Measurements from ENCODE around the gene HSPG2.
"Not testable (repeated sequence)": the region's sequence is repeated elsewhere in the genome, so short reads cannot be mapped to it uniquely, and the experiment has no call there.

Gene HSPG2

DNA sequence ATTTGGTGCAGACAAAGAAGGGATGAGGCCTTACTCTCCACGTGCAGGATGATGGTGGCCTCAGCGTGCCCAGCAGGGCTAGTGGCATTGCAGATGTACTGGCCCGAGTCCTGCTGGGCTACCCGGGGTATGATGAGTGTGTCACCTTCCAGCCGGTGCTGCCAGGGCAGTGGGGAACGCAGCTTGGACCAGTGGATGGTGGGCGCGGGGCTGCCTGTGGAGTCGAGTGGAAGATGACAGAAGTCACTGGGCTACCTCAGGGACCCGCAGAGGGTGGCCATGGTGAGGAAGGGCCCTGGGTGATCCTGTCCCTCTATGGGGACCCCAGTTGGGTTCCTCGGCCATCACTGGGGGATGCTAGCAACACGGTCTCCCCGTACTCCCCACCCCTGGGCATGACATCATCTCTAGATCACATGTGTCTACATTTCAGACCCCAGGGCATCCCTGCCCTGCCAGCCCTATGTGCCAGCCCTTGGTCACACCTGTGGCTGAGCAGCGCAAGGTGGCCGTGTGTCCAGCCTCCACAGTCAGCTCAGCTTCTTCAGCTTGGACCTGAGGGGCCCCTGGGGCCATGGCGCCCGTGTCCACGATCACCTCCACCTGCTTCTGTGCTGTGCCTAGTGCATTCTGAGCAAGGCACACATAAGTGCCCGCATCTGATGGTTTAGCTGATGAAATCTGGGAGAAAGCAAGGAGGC lies 97.6 kb downstream of the HSPG2 start:
- no peak for DNase-seq

GRCh38 chr1:21838359-21839157 lies 98.6 kb downstream of the HSPG2 start:
- no peak for DNase-seq

DNA sequence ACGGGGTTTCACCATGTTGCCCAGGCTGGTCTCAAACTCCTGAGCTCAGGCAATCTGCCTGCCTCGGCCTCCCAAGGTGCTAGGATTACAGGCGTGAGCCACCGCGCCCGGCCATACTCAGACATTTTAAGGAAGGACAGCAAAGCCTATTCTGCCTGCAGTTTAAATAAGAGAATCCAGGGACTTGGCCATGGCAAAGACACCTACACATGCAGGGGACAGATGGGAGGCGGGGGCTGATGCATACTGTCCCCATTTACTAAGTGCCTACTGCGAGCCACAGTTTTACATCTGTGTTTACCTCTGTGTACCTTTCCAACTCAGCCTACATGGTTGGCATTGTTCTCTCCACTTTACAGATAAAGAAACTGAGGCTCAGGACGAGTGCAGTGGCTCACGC lies 99.6 kb downstream of the HSPG2 start:
- no peak for DNase-seq

GRCh38 chr1:21836729-21837128 lies 100.4 kb downstream of the HSPG2 start:
- no peak for DNase-seq

- no peak for DNase-seq
Observed at GRCh38 chr1:21836010-21836409, 101.1 kb downstream of the HSPG2 start.

- no peak for DNase-seq
Observed at GRCh38 chr1:21834666-21835065, 102.4 kb downstream of the HSPG2 start.

DNA sequence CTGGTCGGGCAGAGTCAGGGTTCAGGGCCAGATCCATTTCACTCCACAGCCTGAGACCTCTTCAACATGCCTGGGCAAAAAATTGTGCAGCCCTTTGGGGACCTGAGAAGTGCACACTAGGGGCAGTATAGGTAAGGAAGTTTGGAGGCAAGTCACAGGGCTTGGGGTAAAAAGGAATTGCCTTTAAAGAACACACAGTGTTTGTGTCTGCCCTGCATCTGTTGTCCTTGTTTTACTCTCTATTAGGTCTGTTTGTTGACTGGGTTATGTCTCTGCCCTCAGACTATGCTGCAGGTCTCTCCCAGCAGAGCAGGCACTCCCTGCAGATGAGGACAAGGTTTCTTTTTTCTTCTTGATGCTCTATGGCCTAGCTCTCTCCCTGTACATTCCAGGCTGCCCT lies 103.0 kb downstream of the HSPG2 start:
- DNase-seq, result no peak

DNA sequence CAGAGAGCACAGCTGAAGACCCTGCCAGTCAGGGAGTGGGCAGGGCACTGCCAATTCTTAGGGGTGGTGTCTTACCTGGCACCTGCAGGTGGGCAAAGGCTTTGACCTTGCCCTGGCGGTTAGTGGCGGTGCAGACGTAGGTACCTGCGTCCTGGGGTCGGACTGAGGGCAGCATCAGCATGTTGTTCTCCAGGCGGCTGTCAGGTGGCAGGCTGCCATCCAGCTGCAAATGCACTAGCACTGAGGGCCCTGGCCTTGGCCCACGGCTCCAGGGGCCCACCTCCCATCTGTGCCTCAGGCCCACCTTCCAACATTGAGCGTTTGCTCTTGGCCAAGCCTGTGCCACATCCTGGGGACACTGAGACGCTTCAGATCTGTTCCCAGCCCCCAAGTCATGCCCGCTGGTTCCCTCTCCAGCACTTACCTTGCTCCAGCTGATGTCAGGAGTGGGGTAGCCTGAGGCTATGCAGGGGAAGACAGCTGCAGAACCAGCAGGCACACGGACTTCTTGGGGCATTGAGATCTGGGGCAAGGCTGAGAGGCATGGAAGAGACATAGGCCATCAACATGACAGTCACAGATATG lies 103.6 kb downstream of the HSPG2 start:
- DNase-seq, result no peak

DNA sequence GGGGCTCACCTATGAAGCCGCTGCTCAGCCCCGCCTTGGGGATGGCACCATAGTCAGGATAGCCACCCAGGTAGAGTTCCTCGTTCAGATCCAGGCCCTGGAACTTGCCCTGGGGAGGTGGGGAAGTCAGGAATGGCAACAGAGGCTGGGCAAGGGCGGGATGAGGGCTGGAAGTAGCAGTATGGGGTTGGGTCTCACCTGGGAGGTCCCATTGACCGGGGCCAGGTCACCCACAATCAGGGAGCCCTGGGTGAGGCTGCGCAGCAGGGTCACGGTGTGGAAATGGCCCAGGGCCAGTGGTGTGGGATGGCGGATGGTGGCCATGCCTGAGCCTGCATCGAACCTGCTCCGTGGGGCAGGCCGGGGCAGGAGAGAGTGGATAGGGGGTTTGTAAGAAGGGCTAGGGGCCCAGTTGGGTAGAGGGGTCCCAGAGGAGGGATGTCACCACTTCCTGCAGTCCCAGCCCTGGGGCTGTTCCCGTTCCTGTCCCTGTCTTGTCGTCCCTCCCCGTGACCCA lies 105.6 kb downstream of the HSPG2 start:
- DNase-seq, result no peak

DNA sequence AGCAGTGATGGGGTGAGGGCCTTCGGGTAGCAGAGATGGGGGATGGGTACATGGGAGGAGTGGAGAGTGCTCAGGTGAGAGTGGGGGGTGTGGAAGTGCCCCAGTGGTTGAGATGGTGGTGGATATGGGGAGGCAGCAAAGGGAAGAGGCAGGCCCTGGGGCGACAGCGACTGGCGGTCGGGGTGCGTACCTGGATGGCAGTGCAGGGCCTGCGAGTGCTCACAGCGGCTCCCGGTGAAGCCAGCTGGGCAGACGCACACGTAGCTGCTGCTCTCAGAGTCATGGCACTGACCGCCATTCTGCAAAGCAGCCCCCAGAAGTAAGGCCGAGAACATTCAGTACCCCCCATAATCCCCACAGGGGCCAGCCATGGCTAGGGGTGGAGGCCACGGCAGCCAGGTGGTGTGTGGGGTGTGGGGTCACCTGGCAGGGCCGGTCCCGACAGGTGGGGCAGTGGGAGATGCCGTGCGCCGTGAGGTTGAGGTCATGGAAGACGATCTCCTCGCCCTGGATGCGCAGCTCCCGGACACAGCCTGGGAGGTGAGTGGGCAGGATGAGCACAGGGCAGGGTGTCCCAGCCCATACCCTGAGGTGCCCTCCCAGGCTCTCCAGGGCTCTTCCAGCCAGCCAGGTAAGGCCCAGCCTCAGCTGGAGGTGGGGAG lies 106.2 kb downstream of the HSPG2 start:
- DNase-seq, result no peak

DNA sequence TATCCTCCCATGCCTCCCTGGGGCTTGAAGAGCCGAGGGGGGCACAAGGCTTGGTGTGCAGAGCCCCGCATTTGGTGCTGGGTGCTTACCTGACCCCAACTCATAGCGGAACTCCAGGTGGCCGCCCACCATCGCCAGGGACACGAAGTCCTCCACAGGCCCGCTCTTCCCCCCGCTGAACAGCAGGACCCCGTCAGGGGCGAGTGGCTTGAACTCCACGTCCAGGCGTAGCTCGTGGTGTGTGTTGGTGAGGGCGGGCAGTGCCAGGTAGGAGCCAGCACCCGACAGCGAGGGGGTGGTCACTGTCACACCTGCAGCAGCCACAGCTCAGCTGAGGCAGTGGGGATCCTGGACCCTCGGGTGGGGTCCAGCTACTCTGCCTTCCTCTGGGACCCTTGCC lies 107.8 kb downstream of the HSPG2 start:
- DNase-seq, result no peak

GRCh38 chr1:21828506-21829210 lies 108.5 kb downstream of the HSPG2 start:
- DNase-seq, result no peak

GRCh38 chr1:21828075-21828474 lies 109.0 kb downstream of the HSPG2 start:
- DNase-seq, result no peak

- DNase-seq, result no peak
Observed at GRCh38 chr1:21827141-21827679, 109.9 kb downstream of the HSPG2 start.

- DNase-seq, result not testable (repeated sequence)
Observed at GRCh38 chr1:21826694-21827093, 110.4 kb downstream of the HSPG2 start.

DNA sequence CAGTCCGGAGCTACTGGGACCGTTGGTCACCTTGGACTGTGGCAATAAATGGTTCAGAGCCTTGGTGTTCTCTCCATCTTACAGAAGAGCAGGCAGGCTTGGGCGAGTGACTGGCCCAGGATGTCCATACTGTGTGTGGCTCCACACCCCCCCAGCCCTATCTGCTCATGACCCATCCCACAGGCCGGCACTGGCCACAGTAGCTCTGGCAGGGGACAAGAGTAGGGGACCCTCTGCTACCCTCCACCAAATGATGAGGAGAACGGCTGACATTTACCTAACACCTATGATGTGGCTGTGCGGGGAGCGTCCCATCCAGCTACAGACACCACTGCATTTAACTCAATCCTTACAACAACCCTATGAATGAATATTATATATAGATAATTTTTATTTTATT lies 111.7 kb downstream of the HSPG2 start:
- no peak for DNase-seq

DNA sequence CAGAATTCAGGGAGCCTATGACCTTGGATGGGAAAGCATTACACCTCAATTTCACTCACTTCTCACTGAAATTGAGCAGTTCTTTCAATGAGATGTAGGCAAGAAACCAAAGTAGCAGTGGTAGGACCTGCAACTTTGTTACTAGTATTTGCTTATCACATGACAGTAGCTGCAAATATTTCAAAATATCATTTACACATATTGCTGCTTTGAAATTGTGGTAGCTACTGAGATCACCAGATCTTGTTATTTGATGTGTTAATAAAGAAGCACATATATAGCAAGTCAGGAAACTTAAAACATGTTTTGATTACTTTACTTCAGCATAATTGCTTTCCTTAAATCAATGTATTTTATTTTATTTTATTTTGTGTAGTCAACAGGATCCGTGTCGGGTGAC lies 112.2 kb downstream of the HSPG2 start:
- no peak for DNase-seq

DNA sequence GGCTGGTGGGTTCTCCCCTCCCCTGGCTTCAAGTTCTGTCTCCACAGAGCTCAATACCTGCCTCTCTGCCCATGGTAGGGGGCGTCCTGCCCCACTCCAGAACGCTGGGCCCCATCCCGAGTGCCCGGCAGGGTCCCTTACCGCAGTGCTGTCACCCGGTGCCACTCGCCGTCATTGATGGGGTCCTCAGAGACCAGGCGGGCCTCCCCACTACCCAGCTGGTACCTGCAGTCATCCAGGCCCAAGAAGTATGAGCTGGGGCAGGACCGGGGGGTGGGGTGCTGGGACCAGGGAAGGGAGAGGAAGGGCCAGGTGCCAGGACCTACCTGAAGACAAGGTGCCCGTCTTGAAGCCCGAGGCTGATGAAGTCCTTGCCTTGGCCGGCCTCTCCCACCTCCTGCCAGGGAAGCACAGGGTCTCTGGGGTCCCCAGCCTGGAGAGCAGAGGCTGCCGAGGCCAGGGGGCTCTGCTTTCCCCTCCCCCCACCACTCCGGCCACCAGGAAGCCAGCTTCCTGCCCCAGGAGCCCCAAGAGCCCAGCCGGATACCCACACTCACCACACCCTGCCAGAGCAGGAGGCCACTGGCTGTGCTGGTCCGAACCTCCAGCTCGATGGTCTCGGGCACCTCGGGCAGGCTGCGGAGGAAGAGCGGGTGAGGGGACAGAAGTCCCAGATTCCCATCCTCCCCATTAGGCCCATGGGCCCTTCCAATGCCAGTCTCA lies 113.0 kb downstream of the HSPG2 start:
- no peak for DNase-seq

- no peak for DNase-seq
Observed at GRCh38 chr1:21823206-21823979, 113.7 kb downstream of the HSPG2 start.

DNA sequence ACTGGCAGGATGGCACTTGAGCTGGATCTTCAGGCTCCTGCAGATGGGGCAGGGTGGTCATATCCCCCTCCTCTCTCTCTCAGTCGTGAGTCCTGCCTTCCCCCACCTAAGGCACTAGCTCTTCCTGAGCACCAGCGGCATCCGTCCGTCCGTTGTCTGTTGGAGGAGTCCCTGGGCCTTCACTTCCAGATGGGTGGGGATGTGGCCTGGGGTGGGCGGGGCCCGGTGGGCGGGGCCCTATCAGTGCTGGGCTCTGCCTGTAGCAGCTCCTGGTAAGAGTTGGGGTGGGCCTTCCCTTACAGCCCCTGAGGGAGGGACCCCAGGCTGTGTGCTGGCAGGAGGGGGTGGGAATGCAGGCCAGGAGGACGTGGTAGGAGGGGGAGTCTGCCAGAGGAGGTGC lies 114.8 kb downstream of the HSPG2 start:
- no peak for DNase-seq

Data from stimulated activated CD4-positive, alpha-beta T cell treated with anti-CD3 and anti-CD28 coated beads, Interleukin-4, amount 100 ng/mL, for 24 hours (primary cell).